ENCODE results near the gene NACA. TPM values are rescaled to one million over a fixed set of nuclear protein-coding genes. Genes with fewer than 3 reads are reported as not detected.
A peak's percentile ranks its signal among the peaks of the same experiment; 100 is the strongest.

NACA gene
- total RNA-seq, 6 donors from 2014 or later: 419 to 868 (median 611) TPM

- no peaks in the 10 kb centered on the region for H3K36me3 ChIP-seq
- WGBS, 2 donors: 0 to 1% methylated on average over 14 to 56 of the region's 64 CpGs
- peak within 1 kb of the TSS; percentile 98 to 100 (median 99) for H3K27ac ChIP-seq
- peak in 2 of 6 experiments; percentile 5 to 19 for TF ChIP-seq CTCF (IDR thresholded peaks at IDR 0.05)
- peak; percentile 93 to 98 for TF ChIP-seq POLR2AphosphoS5 (IDR thresholded peaks at IDR 0.05)
- TF ChIP-seq POLR2A (IDR thresholded peaks at IDR 0.05): peak in 3 of 4 donors; percentile 86 to 94 (median 94)
- TF ChIP-seq EP300 (IDR thresholded peaks at IDR 0.05): peak in 2 of 4 donors; percentile 32 to 73
- no peaks in the 10 kb centered on the region for H3K27me3 ChIP-seq
- peak; percentile 97 to 99 for DNase-seq
- H3K4me3 ChIP-seq: peak within 1 kb of the TSS; percentile 78 to 89 (median 84)
- H3K9me3 ChIP-seq: no peaks in the 10 kb centered on the region
- ATAC-seq (ENCODE audit: low FRiP score in 2 of 2): peak; percentile 96 to 98
- H3K4me1 ChIP-seq: peaks cover 23 to 44% (median 36%) of the 10 kb centered on the region in 4 donors
Observed at GRCh38 chr12:56688129-56688845, 36.8 kb downstream of the NACA start, which contains the start of gene PTGES3. Gene PTGES3 (minus strand): TSS chr12:56688284. CDS start chr12:56687999, 285 bp downstream.

DNA sequence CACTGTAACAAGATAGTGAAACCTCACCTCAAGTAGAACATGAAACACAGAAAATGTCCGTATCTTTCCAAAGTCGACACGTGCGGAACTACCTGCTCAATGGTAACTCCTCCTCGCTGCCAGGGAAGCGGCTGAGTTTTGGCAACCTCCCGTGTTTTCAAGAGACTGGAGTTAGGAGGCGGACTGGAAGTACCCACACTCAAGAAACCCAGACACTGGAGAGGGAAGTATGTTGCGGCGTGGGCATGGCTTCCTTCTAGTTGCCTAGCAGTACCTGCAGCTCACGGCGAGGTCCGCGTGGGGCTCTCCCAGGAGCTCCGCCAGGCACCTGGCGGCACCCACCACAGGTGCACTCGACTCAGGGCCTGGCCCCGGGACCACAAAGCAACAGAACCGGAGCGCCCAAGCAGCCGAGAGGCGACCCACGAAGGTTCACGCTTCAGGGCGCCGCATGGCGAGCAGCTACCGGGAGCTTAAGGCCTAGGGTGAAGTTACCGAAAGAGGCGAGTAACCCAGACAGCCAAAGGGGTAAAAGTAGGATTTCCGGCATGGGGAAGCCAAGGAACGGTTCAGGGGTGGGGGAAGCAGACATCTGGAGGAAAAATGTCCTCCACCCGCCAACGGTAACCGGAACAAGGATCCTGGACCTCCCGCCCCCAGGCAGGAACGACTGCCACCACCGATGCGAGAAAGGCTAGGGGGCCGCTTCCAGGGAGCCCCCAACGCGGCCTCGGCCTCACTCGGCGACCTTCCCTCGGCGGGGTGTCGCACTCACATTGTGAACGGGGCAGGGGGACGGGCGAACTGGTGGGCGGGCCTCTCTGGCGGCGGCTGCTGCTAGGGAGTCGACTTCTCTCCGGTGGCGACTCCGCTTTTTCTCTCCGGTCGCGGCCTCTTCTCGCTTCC lies 37.6 kb downstream of the NACA start:
- Histone ChIP-seq H3K4me1 (peaks cover 29 to 53% (median 40%) of the 10 kb centered on the region in 4 donors), H3K4me3 (peak overlapping the region; percentile 78 to 89 (median 84)), H3K9me3 (no peaks in the 10 kb centered on the region), H3K27ac (peak overlapping the region; percentile 98 to 100 (median 99)), H3K36me3 (peaks cover 0 to 6% (median 0%) of the 10 kb centered on the region in 4 donors), H3K27me3 (no peaks in the 10 kb centered on the region)
- ATAC-seq (ENCODE audit: low FRiP score in 2 of 2) (peak; percentile 47 to 64), DNase-seq (peak; percentile 85 to 88)
- WGBS, 2 donors: 0 to 1% methylated on average over 42 to 62 of the region's 62 CpGs
- TF ChIP-seq EP300 (IDR thresholded peaks at IDR 0.05): no peak
- TF ChIP-seq POLR2AphosphoS5 (IDR thresholded peaks at IDR 0.05): peak in 1 of 2 donors; percentile 27
- TF ChIP-seq POLR2A (IDR thresholded peaks at IDR 0.05): peak in 3 of 4 donors; percentile 2 to 55 (median 32)
- TF ChIP-seq CTCF (IDR thresholded peaks at IDR 0.05): peak in 2 of 6 experiments; percentile 7 to 19

DNA sequence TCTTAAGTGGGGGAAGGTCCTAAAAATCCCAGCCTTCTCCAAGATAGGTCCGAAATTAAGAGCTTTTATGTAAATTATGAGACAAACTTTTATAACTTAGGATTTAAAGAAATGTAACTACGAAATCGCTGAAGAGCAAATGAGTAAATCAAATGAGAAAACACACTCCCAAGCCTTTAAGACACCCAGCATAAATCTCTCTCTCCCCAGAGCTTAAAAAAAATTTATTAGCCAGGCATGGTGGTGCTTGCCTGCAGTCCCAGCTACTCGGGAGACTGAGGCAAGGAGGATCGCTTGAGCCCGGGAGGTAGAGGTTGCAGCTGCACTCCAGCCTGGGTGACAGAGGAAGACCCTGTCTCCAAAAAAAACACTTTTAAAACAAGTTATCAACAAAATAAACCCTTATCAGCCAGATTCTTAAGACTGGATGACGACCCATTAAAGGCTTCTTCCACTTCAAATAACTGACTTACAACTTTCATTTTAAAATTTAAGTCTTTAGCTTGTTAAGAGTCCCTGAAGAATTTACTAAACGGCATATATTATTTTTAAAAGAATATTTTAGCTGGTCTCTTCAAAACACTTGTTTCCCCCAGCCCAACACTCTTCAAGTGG lies 40.2 kb downstream of the NACA start:
- peak overlapping the region; percentile 26 to 100 (median 53) for H3K27ac ChIP-seq
- WGBS, 2 donors: 26 to 27% methylated on average over 8 of the region's 8 CpGs

More for the DNA sequence above, 40.2 kb downstream of the NACA start:
- DNase-seq (no peak), ATAC-seq (ENCODE audit: low FRiP score in 2 of 2) (no peak)
- TF ChIP-seq EP300 (IDR thresholded peaks at IDR 0.05) (no peak), POLR2AphosphoS5 (IDR thresholded peaks at IDR 0.05) (no peak), CTCF (IDR thresholded peaks at IDR 0.05) (no peak), POLR2A (IDR thresholded peaks at IDR 0.05) (no peak)
- Histone ChIP-seq H3K27me3 (no peaks in the 10 kb centered on the region), H3K4me1 (peaks cover 41 to 68% (median 50%) of the 10 kb centered on the region in 4 donors), H3K36me3 (peaks cover 0 to 26% (median 4%) of the 10 kb centered on the region in 4 donors), H3K9me3 (no peaks in the 10 kb centered on the region), H3K4me3 (peak overlapping the region in 3 of 4 donors; percentile 11 to 89 (median 84))

All from upper lobe of left lung (tissue), 6 donors.